T-cell (primary cell): ENCODE data around the gene SUGP1. TPM values are rescaled to one million over a fixed set of nuclear protein-coding genes. Genes with fewer than 3 reads are reported as not detected.

Experiments
- ATAC-seq, 4 experiments: fragments of 200-7000 bp in 3 of 4; fragments of 150-1000 bp in 1 of 4; cut with Tn5 transposase; replicated peaks in 1 of 4; 1 replicate in 3 of 4; 2 replicates in 1 of 4; pipeline ENCODE4 v1.10.0; 2021; ENCODE audit warnings: moderate library complexity in 3 of 4, mild to moderate bottlenecking in 2 of 4, moderate number of reproducible peaks in 1 of 4
- CTCF ChIA-PET, 2 donors: fragments of 300-600 bp; sonication (Branson Sonifier 250); formaldehyde crosslinking; loops; one replicate each; lab custom pipeline; 2022; ENCODE audit warnings: antibody characterized with exemption in 2 of 2; lab: Charles Lee
- POLR2A ChIA-PET, 2 donors: fragments of 300-600 bp; sonication (Branson Sonifier 250); formaldehyde crosslinking; loops; one replicate each; lab custom pipeline; 2022; ENCODE audit warnings: antibody characterized with exemption in 2 of 2; lab: Charles Lee
- DNase-seq, 35 experiments: peaks; one replicate each; pipeline versions ENCODE4 v3.0.0 to v3.0.0-alpha.2; 2013 to 2023
- H3K27ac ChIP-seq: one replicate; pipeline ENCODE4 v1.5.1; 2013; ENCODE audit warnings: low read length
- H3K27me3 ChIP-seq, 2 experiments: replicated peaks in 1 of 2; 1 replicate in 1 of 2; 2 replicates in 1 of 2; pipeline versions ENCODE4 v1.6.1 to v1.7.0; 2013; ENCODE audit warnings: low read length in 1 of 2, mixed read lengths in 1 of 2; ENCODE audit not compliant: control insufficient read depth in 2 of 2, insufficient read depth in 2 of 2; ENCODE audit errors: extremely low read depth in 1 of 2
- H3K36me3 ChIP-seq, 2 donors: 1 replicate in 1 of 2; 2 replicates in 1 of 2; pipeline versions ENCODE4 v1.6.1 to v1.7.0; 2013; ENCODE audit warnings: low read length in 1 of 2; ENCODE audit not compliant: control insufficient read depth in 2 of 2, insufficient read depth in 1 of 2; ENCODE audit errors: extremely low read depth in 1 of 2
- H3K4me1 ChIP-seq, 2 experiments: 1 replicate in 1 of 2; 2 replicates in 1 of 2; pipeline versions ENCODE4 v1.6.1 to v1.7.0; 2013; ENCODE audit warnings: low read length in 2 of 2, mixed read lengths in 1 of 2; ENCODE audit not compliant: insufficient read depth in 2 of 2, control insufficient read depth in 1 of 2; ENCODE audit errors: extremely low read depth in 1 of 2
- H3K4me3 ChIP-seq, 2 donors: 1 replicate in 1 of 2; 2 replicates in 1 of 2; pipeline versions ENCODE4 v1.5.1 to v1.7.0; 2013; ENCODE audit warnings: mild to moderate bottlenecking in 2 of 2, low read length in 1 of 2, moderate library complexity in 1 of 2; ENCODE audit not compliant: control insufficient read depth in 1 of 2; ENCODE audit errors: extremely low read depth in 1 of 2
- H3K9me3 ChIP-seq: 2 replicates; pipeline ENCODE4 v1.7.0; 2013
- H3K27ac Mint-ChIP-seq, 2 donors: one replicate each; pipeline ENCODE4 v1.8.0; 2020 to 2021; ENCODE audit warnings: mild to moderate bottlenecking in 2 of 2, mixed read lengths in 2 of 2
- H3K27me3 Mint-ChIP-seq, 2 donors: one replicate each; pipeline ENCODE4 v1.8.0; 2021 to 2022; ENCODE audit warnings: mixed read lengths in 2 of 2
- H3K36me3 Mint-ChIP-seq: one replicate; pipeline ENCODE4 v1.8.0; 2021; ENCODE audit warnings: mixed read lengths
- H3K4me1 Mint-ChIP-seq, 3 donors: one replicate each; pipeline ENCODE4 v1.8.0; 2020 to 2022; ENCODE audit warnings: mixed read lengths in 3 of 3, mild to moderate bottlenecking in 1 of 3
- H3K4me3 Mint-ChIP-seq, 3 donors: one replicate each; pipeline ENCODE4 v1.8.0; 2020 to 2022; ENCODE audit warnings: mild to moderate bottlenecking in 3 of 3, mixed read lengths in 3 of 3, moderate library complexity in 3 of 3
- H3K9me3 Mint-ChIP-seq, 3 donors: one replicate each; pipeline ENCODE4 v1.8.0; 2020 to 2022; ENCODE audit warnings: mixed read lengths in 3 of 3
- WGBS: methylation state at CpG from one replicate; pipeline ENCODE4 v1.1.5; 2013; ENCODE audit warnings: missing lambda C conversion rate; ENCODE audit not compliant: insufficient coverage; 5-methylcytosine and 5-hydroxymethylcytosine counted together
- total RNA-seq, 35 experiments: library from RNA in 6 of 35; stranded (reverse) in 6 of 35; fragments of 120-200 nt in 1 of 35; gene quantifications; one replicate each; pipeline versions ENCODE4 v1.2.1 to v1.2.4 and lab custom pipeline; 2013 to 2026

SUGP1 gene
- total RNA-seq, 5 donors from 2014 or later (not counting 1 experiment from before 2014, with no cell fraction given) = 59.5 to 89.8 (median 87.4) TPM

DNA sequence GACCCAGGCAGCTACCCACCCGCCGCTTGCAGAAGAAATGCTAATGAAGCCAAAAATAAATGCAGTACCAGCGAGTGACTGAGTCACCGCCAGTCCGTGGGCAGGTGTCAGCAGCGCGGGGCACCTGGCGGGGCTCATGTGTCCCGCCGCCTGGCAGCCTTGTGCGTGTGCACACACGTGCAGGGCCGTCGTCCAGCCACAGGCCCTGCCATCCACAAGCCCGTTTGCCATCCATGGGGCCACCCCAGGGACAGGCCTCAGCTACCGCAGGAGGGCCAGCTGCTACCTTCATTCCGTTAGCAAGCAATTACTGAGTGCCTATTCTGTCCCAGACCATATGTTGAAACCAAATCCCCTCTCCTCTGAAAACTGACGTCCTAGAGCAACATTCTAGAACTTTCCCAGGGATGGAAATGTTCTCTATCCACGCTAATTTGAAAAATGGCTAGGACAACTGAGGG, 88.0 kb downstream of the SUGP1 start:
- POLR2A ChIA-PET = no interaction called here
- CTCF ChIA-PET = interaction anchor here in 1 of 2 donors (0.7 kb wide), 1 partner anchor 56 kb away, joined by 3 read pairs; no protein-coding TSS in a partner anchor
- 66% methylated on average over 17 of the region's 19 CpGs for WGBS

DNA sequence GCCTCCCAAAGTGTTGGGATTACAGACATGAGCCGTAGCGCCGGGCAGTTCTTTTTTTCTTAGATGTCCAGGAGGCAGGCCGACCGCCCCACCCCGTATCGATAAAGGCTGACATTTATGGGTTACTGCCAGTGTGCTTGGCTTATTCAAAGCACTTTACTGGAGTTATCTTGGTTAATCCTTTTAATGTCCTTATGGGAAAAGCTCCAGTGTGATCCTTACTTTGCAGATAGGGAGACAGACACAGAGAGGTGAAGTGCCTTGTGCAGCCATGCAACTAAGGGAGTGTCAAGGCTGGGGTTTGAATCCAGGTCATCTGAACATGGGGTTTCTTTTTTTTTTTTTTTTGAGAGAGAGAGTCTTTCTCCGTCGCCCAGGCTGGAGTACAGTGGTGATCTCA, 89.3 kb downstream of the SUGP1 start:
- Mint-ChIP-seq H3K9me3 (peaks cover 1 to 15% (median 3%) of the 10 kb centered on the region in 3 donors), H3K4me3 (no peak overlapping the region), H3K27ac (no peak overlapping the region), H3K36me3 (no peaks in the 10 kb centered on the region), H3K27me3 (peaks cover 16 to 19% of the 10 kb centered on the region in 2 donors), H3K4me1 (no peaks in the 10 kb centered on the region)
- POLR2A ChIA-PET = interaction anchor here in 1 of 2 donors (0.6 kb wide), 1 partner anchor 293 kb away, joined by 12 read pairs; no protein-coding TSS in a partner anchor
- Histone ChIP-seq H3K27ac (no peak overlapping the region), H3K9me3 (peaks cover 4% of the 10 kb centered on the region), H3K27me3 (peaks cover 0 to 43% of the 10 kb centered on the region in 2 experiments), H3K4me1 (no peaks in the 10 kb centered on the region), H3K4me3 (no peak overlapping the region), H3K36me3 (no peaks in the 10 kb centered on the region)
- CTCF ChIA-PET = interaction anchor here in 1 of 2 donors (0.6 kb wide), 2 partner anchors 31 to 57 kb away, joined by 3 read pairs; no protein-coding TSS in a partner anchor
- no peak for ATAC-seq
- no peak for DNase-seq
- WGBS = 83% methylated on average over 3 of the region's 9 CpGs

More for the DNA sequence above, 88.0 kb downstream of the SUGP1 start:
- Histone ChIP-seq H3K36me3 (no peaks in the 10 kb centered on the region), H3K27me3 (peaks cover 0 to 35% of the 10 kb centered on the region in 2 experiments), H3K9me3 (peaks cover 4% of the 10 kb centered on the region), H3K4me1 (no peaks in the 10 kb centered on the region), H3K4me3 (no peak overlapping the region), H3K27ac (no peak overlapping the region)
- ATAC-seq (no peak), DNase-seq (no peak)
- Mint-ChIP-seq H3K4me3 (no peak overlapping the region), H3K36me3 (no peaks in the 10 kb centered on the region), H3K9me3 (peaks cover 5 to 19% (median 6%) of the 10 kb centered on the region in 3 donors), H3K4me1 (no peaks in the 10 kb centered on the region), H3K27me3 (peaks cover 11 to 23% of the 10 kb centered on the region in 2 donors), H3K27ac (no peak overlapping the region)

DNA sequence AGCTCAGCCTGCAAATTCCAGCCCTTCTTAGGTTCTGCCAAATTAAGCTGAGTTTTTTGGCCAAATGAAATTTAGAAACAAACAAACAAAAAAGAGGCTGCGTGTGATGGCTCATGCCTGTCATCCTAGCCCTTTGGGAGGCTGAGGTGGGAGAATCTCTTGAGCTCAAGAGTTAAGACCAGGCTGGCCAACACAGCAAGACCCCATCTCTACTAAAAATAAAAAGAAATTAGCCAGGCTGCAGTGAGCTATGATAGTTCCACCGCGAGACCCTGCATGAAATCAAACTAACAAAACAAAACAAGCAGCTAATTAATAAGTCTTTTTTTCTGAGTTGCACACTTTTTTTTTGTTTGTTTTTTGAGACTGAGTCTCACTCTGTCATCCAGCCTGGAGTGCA, 90.6 kb downstream of the SUGP1 start:
- no peak for DNase-seq
- no peaks in the 10 kb centered on the region for H3K36me3 ChIP-seq
- H3K27me3 ChIP-seq = peaks cover 0 to 45% of the 10 kb centered on the region in 2 experiments
- H3K4me3 ChIP-seq = no peak overlapping the region
- POLR2A ChIA-PET = no interaction called here
- WGBS = 100% methylated on average over 2 of the region's 3 CpGs
- CTCF ChIA-PET = interaction anchor here in 1 of 2 donors (1.0 kb wide), 1 partner anchor 83 kb away, joined by 4 read pairs; no protein-coding TSS in a partner anchor
- ATAC-seq = no peak
- Mint-ChIP-seq H3K4me1 (peaks cover 4 to 5% (median 4%) of the 10 kb centered on the region in 3 donors), H3K9me3 (peaks cover 0 to 12% (median 3%) of the 10 kb centered on the region in 3 donors), H3K27ac (no peak overlapping the region), H3K4me3 (no peak overlapping the region), H3K27me3 (peaks cover 16 to 20% of the 10 kb centered on the region in 2 donors), H3K36me3 (no peaks in the 10 kb centered on the region)
- peaks cover under 1% of the 10 kb centered on the region for H3K9me3 ChIP-seq
- no peak overlapping the region for H3K27ac ChIP-seq
- H3K4me1 ChIP-seq = peaks cover 0 to 8% of the 10 kb centered on the region in 2 experiments

DNA sequence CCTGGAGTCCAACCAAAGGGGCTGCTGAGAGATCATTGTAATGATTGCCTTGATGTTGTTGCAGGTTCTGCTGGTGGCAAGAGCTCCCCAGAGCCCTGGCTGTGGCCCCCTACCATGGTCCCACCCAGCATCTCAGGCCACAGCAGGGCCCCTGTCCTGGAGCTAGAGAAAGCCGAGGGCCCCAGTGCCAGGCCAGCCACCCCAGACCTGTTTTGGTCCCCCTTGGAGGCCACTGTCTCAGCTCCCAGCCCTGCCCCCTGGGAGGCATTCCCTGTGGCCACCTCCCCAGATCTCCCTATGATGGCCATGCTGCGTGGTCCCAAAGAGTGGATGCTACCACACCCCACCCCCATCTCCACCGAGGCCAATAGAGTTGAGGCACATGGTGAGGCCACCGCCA, 93.1 kb downstream of the SUGP1 start:
- no peak overlapping the region for H3K4me3 Mint-ChIP-seq
- peaks cover 0 to 53% of the 10 kb centered on the region in 2 experiments for H3K27me3 ChIP-seq
- no peak for ATAC-seq
- H3K9me3 ChIP-seq = no peaks in the 10 kb centered on the region
- peaks cover 19 to 20% of the 10 kb centered on the region in 2 donors for H3K27me3 Mint-ChIP-seq
- CTCF ChIA-PET = no interaction called here
- H3K27ac ChIP-seq = no peak overlapping the region
- WGBS = 75% methylated on average over 4 of the region's 4 CpGs
- H3K27ac Mint-ChIP-seq = no peak overlapping the region
- H3K4me3 ChIP-seq = no peak overlapping the region
- no peak for DNase-seq
- H3K9me3 Mint-ChIP-seq = no peaks in the 10 kb centered on the region
- no peaks in the 10 kb centered on the region for H3K36me3 Mint-ChIP-seq
- H3K4me1 ChIP-seq = peaks cover 0 to 11% of the 10 kb centered on the region in 2 experiments
- no peaks in the 10 kb centered on the region for H3K36me3 ChIP-seq
- POLR2A ChIA-PET = no interaction called here
- peaks cover 5 to 6% (median 6%) of the 10 kb centered on the region in 3 donors for H3K4me1 Mint-ChIP-seq

DNA sequence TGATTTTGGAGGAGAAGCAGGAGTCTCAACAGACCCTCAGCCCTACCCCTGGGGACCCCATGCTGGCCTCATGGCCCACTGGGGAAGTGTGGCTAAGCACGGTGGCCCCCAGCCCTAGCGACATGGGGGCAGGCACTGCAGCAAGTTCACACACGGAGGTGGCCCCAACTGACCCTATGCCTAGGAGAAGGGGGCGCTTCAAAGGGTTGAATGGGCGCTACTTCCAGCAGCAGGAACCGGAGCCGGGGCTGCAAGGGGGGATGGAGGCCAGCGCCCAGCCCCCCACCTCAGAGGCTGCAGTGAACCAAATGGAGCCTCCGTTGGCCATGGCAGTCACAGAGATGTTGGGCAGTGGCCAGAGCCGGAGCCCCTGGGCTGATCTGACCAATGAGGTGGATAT, 93.6 kb downstream of the SUGP1 start:
- CTCF ChIA-PET = no interaction called here
- POLR2A ChIA-PET = no interaction called here
- Histone ChIP-seq H3K27ac (no peak overlapping the region), H3K4me3 (no peak overlapping the region), H3K4me1 (peaks cover 0 to 11% of the 10 kb centered on the region in 2 experiments), H3K27me3 (peaks cover 0 to 50% of the 10 kb centered on the region in 2 experiments), H3K9me3 (no peaks in the 10 kb centered on the region), H3K36me3 (no peaks in the 10 kb centered on the region)
- peaks cover 5 to 6% (median 6%) of the 10 kb centered on the region in 3 donors for H3K4me1 Mint-ChIP-seq
- no peaks in the 10 kb centered on the region for H3K36me3 Mint-ChIP-seq
- no peak overlapping the region for H3K27ac Mint-ChIP-seq
- no peak overlapping the region for H3K4me3 Mint-ChIP-seq
- DNase-seq (no peak), ATAC-seq (no peak)
- 80% methylated on average over 7 of the region's 10 CpGs for WGBS
- no peaks in the 10 kb centered on the region for H3K9me3 Mint-ChIP-seq
- peaks cover 15 to 18% of the 10 kb centered on the region in 2 donors for H3K27me3 Mint-ChIP-seq

DNA sequence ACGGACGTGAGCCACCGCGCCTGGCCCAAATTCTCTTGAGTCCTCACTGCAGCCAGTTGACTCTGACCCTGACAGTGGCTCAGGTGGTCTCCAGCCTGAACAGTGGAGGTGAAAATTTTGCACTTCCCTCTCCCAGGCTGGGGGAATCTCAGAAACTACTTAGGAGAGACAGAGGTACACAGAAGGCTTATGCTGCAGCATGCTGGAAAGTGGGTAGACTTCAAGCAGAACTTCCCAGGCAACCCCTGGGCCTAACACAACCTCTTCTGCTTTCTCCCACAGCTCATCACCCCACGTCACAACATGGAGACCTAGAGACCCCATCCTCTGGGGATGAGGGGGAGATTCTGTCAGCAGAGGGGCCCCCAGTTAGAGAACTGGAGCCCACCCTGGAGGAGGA, 94.1 kb downstream of the SUGP1 start:
- ChIA-PET POLR2A (no interaction called here), CTCF (interaction anchor here in 1 of 2 donors (0.6 to 1.4 kb wide), 3 partner anchors 52 to 636 kb away, joined by 3 to 5 read pairs (median 4); no protein-coding TSS in a partner anchor)
- Mint-ChIP-seq H3K9me3 (no peaks in the 10 kb centered on the region), H3K4me1 (peaks cover 5 to 6% (median 6%) of the 10 kb centered on the region in 3 donors), H3K27ac (no peak overlapping the region), H3K27me3 (peaks cover 14 to 17% of the 10 kb centered on the region in 2 donors), H3K4me3 (peak overlapping the region in 1 of 3 donors; percentile 79), H3K36me3 (no peaks in the 10 kb centered on the region)
- WGBS = no CpG with 5 or more reads among the region's 5 CpGs
- peaks cover 0 to 50% of the 10 kb centered on the region in 2 experiments for H3K27me3 ChIP-seq
- no peak for DNase-seq
- H3K27ac ChIP-seq = no peak overlapping the region
- H3K36me3 ChIP-seq = no peaks in the 10 kb centered on the region
- no peaks in the 10 kb centered on the region for H3K9me3 ChIP-seq
- no peak overlapping the region for H3K4me3 ChIP-seq
- ATAC-seq = no peak
- peaks cover 0 to 11% of the 10 kb centered on the region in 2 experiments for H3K4me1 ChIP-seq
